ENCODE data around the gene FNDC3A.

DNA sequence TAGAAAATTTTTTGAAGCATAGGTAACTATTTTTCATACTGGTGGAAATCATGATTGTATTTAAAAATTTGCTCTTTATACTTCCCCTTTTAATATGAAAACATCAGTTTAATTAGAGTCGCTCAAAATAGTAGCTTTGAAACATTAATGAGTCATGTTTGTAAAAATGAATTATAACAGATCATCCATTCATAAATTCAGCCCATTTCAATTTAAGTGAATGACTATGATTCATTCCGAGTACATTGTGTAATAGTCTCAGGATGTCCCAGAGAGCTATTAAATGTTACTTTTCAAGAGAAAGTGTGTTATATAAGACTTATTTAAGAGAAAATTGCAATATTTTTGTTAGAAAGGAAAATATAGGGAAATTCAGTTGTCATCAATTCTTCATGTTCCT is 111.0 kb downstream of the FNDC3A start:
- no peak for TF ChIP-seq POLR2A (IDR thresholded peaks at IDR 0.05)
- TF ChIP-seq, protein P1, sequence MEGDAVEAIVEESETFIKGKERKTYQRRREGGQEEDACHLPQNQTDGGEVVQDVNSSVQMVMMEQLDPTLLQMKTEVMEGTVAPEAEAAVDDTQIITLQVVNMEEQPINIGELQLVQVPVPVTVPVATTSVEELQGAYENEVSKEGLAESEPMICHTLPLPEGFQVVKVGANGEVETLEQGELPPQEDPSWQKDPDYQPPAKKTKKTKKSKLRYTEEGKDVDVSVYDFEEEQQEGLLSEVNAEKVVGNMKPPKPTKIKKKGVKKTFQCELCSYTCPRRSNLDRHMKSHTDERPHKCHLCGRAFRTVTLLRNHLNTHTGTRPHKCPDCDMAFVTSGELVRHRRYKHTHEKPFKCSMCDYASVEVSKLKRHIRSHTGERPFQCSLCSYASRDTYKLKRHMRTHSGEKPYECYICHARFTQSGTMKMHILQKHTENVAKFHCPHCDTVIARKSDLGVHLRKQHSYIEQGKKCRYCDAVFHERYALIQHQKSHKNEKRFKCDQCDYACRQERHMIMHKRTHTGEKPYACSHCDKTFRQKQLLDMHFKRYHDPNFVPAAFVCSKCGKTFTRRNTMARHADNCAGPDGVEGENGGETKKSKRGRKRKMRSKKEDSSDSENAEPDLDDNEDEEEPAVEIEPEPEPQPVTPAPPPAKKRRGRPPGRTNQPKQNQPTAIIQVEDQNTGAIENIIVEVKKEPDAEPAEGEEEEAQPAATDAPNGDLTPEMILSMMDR (IDR thresholded peaks at IDR 0.05): no peak

Data from thyroid gland (tissue), 4 donors.